Muscle of arm (tissue), 12 donors: ENCODE measurements around the gene LYST. TPM values are rescaled to one million over a fixed set of nuclear protein-coding genes. Genes with fewer than 3 reads are reported as not detected.
"Not testable (repeated sequence)": the region's sequence is repeated elsewhere in the genome, so short reads cannot be mapped to it uniquely, and the experiment has no call there.

Source experiments
- DNase-seq: peaks from one replicate; pipeline ENCODE4 v3.0.0-alpha.2; 2013
- polyA plus RNA-seq, 12 donors: library from polyadenylated mRNA; unstranded; fragments of 120-200 nt; gene quantifications; one replicate each; pipeline ENCODE4 v1.2.1, GENCODE V29; 2013; ENCODE audit not compliant: insufficient read length in 12 of 12

LYST gene
- polyA plus RNA-seq, 12 donors, result 4.5 to 17.1 (median 7.3) TPM; not detected in 1

GRCh38 chr1:235820061-235820460, 46.6 kb downstream of the LYST start:
- DNase-seq, result no peak

- DNase-seq, result no peak
These were observed 48.0 kb downstream of the LYST start for GRCh38 chr1:235818632-235819136.

GRCh38 chr1:235817101-235817728, 49.5 kb downstream of the LYST start:
- no peak for DNase-seq

GRCh38 chr1:235809688-235810397, 56.9 kb downstream of the LYST start:
- DNase-seq, result no peak

GRCh38 chr1:235808223-235808622, 58.5 kb downstream of the LYST start:
- no peak for DNase-seq

- no peak for DNase-seq
These were observed 60.6 kb downstream of the LYST start for GRCh38 chr1:235806123-235806522.

- no peak for DNase-seq
These were observed 63.9 kb downstream of the LYST start for GRCh38 chr1:235802573-235803346.

- no peak for DNase-seq
These were observed 67.4 kb downstream of the LYST start for GRCh38 chr1:235799264-235799663.

- DNase-seq, result no peak
These were observed 75.1 kb downstream of the LYST start for GRCh38 chr1:235791532-235792060.

GRCh38 chr1:235790123-235790522, 76.6 kb downstream of the LYST start:
- DNase-seq, result no peak

- not testable (repeated sequence) for DNase-seq
These were observed 80.3 kb downstream of the LYST start for GRCh38 chr1:235786227-235786898.

- no peak for DNase-seq
These were observed 81.8 kb downstream of the LYST start for GRCh38 chr1:235784950-235785349.

GRCh38 chr1:235783148-235783776, 83.4 kb downstream of the LYST start:
- peak; percentile 31 for DNase-seq

- no peak for DNase-seq
These were observed 84.1 kb downstream of the LYST start for GRCh38 chr1:235782601-235783000.

- no peak for DNase-seq
These were observed 84.9 kb downstream of the LYST start for GRCh38 chr1:235781807-235782206.

GRCh38 chr1:235779770-235780169, 86.9 kb downstream of the LYST start:
- no peak for DNase-seq

GRCh38 chr1:235776396-235776795, 90.3 kb downstream of the LYST start:
- DNase-seq, result no peak

GRCh38 chr1:235775246-235775860, 91.4 kb downstream of the LYST start:
- no peak for DNase-seq

GRCh38 chr1:235767795-235768194, 98.9 kb downstream of the LYST start:
- DNase-seq, result no peak

- no peak for DNase-seq
These were observed 99.9 kb downstream of the LYST start for GRCh38 chr1:235766794-235767285.

GRCh38 chr1:235763962-235764361, 102.7 kb downstream of the LYST start:
- DNase-seq, result no peak
